GM12865 (cell line): Measurements from ENCODE around the gene ACTN4.

Experiments
- DNase-seq: peaks from one replicate; pipeline ENCODE4 v3.0.0; 2010; ENCODE audit warnings: low read depth
- H3K4me3 ChIP-seq: 2 replicates; pipeline ENCODE4 v1.5.1; 2011; ENCODE audit warnings: mild to moderate bottlenecking, low read depth, low read length, control low read depth
- CTCF ChIP-seq: IDR thresholded peaks from 2 replicates; pipeline ENCODE4 v1.5.1; 2011; ENCODE audit warnings: low read length, control low read depth, low read depth, inconsistent platforms; ENCODE audit not compliant: insufficient read depth; ENCODE audit errors: missing control alignments

Gene ACTN4

DNA sequence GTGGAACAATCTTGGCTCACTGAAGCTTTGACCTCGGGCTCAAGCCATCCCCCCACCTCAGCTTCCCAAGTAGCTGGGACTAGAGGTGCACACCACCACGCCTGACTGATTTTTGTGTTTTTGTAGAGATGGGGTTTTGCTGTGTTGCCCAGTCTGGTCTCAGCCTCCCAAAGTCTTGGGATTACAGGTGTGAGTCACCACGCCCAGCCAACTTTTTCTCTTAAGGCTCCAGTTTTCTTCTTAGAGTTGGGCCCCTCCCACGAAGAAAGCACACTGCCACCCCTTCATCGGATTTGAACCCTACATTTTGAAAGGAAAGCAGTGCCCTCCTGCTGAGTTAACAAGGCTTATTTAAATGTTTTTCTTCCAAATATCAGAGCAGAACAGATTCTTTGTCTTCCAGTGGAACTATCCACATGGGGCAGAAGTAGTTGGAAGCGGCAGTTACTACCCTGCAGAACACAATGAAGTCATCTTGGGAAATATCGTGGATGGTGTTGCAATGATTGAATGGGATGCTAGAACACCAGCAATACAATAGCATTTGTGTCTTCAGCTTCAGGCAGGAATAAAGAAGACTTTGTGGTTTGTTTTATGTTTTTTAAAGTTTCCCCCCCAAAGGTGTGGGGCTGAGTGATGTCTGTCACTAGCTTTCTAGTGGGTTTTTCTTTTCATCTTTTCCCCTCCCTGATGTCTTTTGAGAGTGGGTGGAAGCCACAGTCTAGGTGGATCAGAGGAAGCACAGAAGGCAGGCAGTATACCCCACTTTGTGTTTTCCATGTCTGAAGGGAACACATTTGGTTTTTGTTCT lies 8.9 kb downstream of the ACTN4 start:
- H3K4me3 ChIP-seq, result no peak overlapping the region
- TF ChIP-seq CTCF, result no peak
- no peak for DNase-seq

GRCh38 chr19:38657633-38658222 lies 10.3 kb downstream of the ACTN4 start:
- no peak for TF ChIP-seq CTCF
- no peak for DNase-seq
- H3K4me3 ChIP-seq, result no peak overlapping the region

DNA sequence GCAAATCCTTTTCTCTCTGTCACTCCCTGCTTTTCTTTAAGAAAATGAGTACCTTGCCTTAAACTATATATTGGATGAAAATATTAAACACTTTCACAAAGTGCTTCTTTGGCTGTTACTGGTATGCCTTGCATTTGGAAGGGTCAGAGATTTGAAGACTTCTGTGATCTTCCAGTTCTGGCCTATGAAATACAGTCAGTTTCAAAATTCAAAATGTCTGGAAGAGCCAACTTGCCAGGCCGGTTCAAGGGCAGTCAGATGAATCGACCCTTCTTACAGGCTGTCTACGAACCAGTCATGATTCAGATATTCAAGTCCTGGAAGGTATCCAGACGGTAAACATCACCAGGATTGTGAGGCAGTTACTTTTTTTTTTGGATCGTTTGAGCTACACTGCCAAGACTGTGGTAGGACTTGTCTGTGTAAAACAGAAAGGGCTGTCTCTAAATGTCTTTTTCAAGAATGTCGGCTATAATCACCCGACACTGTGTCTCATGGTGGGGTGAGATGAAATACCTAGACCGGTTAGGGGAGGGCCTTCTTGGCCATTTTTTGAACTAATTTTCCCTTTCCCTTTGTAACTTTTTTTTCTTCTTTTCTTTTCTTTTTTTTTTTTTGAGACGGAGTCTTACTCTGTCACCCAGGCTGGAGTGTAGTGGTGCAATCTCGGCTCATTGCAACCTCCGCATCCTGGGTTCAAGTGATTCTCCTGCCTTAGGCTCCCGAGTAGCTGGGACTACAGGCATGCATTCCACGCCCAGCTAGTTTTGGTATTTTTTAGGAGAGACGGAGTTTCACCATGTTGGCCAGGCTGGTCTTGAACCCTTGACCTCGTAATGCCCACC lies 11.2 kb downstream of the ACTN4 start:
- no peak for TF ChIP-seq CTCF
- no peak overlapping the region for H3K4me3 ChIP-seq
- DNase-seq, result no peak

- TF ChIP-seq CTCF, result no peak
- no peak overlapping the region for H3K4me3 ChIP-seq
These were observed 13.3 kb downstream of the ACTN4 start for GRCh38 chr19:38660724-38661123.

DNA sequence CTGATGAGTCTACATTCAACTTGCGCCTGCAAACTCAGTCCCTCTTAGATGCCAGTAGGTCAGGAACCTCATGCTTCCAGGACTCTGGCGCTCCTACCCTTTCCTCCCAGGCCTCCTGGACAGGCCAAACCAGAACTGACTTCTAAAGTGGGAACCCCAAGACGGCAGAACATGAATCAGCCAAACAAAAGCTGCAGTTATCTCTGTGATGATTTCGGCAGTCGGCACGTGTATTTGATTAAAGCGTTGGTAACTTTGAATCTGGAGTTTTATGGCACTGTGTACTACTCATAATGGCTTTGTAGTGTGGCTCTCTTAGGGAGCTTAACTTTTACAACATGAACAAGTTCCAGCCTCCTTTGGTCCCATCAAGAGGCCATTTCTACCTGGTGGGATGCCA lies 13.7 kb downstream of the ACTN4 start:
- no peak for TF ChIP-seq CTCF
- H3K4me3 ChIP-seq, result no peak overlapping the region
- no peak for DNase-seq

More at GRCh38 chr19:38660724-38661123, 13.3 kb downstream of the ACTN4 start:
- DNase-seq, result no peak

DNA sequence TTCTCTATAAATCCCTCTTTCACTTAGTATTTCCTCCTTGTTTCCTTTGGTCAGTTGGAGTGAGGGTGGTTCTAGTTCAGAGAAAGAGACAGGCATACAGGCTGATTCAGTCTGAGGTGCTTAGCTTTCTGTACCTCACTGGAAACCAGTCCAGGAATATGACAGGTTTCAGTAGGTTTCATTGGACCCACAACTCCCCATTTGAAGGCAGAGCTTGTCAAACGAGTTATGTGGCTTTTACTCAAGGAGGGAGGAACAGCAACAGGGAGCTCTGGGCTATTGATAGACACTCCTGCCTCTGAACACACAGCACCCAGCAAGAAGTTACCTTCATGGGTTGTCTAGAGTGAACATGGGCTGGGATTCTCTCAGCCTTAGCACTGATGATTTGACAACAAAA lies 14.5 kb downstream of the ACTN4 start:
- TF ChIP-seq CTCF, result no peak
- DNase-seq, result no peak
- no peak overlapping the region for H3K4me3 ChIP-seq
